AG20443 (cell line): ENCODE measurements around the gene AMIGO2.

ENCODE experiments used
- DNase-seq: peaks from one replicate; pipeline ENCODE4 v3.0.0; 2012; ENCODE audit warnings: low spot score, mixed read lengths

AMIGO2 gene

GRCh38 chr12:47098099-47098498 is 18.3 kb upstream of the AMIGO2 start:
- no peak for DNase-seq

GRCh38 chr12:47097276-47097896 is 17.6 kb upstream of the AMIGO2 start:
- DNase-seq: peak; percentile 17

GRCh38 chr12:47095446-47096236 is 15.9 kb upstream of the AMIGO2 start:
- peak; percentile 41 for DNase-seq

GRCh38 chr12:47094804-47095203 is 15.0 kb upstream of the AMIGO2 start:
- no peak for DNase-seq

- no peak for DNase-seq
Observed at GRCh38 chr12:47091009-47091408, 11.2 kb upstream of the AMIGO2 start.

- DNase-seq: no peak
Observed at GRCh38 chr12:47088021-47088944, 8.5 kb upstream of the AMIGO2 start.

- DNase-seq: no peak
Observed at GRCh38 chr12:47087088-47087688, 7.4 kb upstream of the AMIGO2 start.

GRCh38 chr12:47085815-47086252 is 6.1 kb upstream of the AMIGO2 start:
- peak; percentile 30 for DNase-seq

- no peak for DNase-seq
Observed at GRCh38 chr12:47084172-47084571, 4.4 kb upstream of the AMIGO2 start.

GRCh38 chr12:47082796-47083621 is 3.2 kb upstream of the AMIGO2 start:
- DNase-seq: peak; percentile 76

GRCh38 chr12:47082283-47082682 is 2.5 kb upstream of the AMIGO2 start:
- DNase-seq: no peak

- peak; percentile 60 for DNase-seq
Observed at GRCh38 chr12:47080725-47081502, 1.2 kb upstream of the AMIGO2 start.

- peak; percentile 57 for DNase-seq
Observed at GRCh38 chr12:47079981-47080724, 394 bp upstream of the AMIGO2 start.

- DNase-seq: peak; percentile 47
Observed at GRCh38 chr12:47078733-47079467, 859 bp downstream of the AMIGO2 start.

- DNase-seq: no peak
Observed at GRCh38 chr12:47078086-47078395, 1.7 kb downstream of the AMIGO2 start.

- no peak for DNase-seq
Observed at GRCh38 chr12:47077206-47078085, 2.3 kb downstream of the AMIGO2 start.

- no peak for DNase-seq
Observed at GRCh38 chr12:47075192-47076084, 4.3 kb downstream of the AMIGO2 start.
